Bronchial epithelial cell (primary cell): ENCODE data around the gene PUM1. TPM values are rescaled to one million over a fixed set of nuclear protein-coding genes. Genes with fewer than 3 reads are reported as not detected.

Source experiments
- DNase-seq: peaks from one replicate; pipeline ENCODE4 v3.0.0-alpha.2; 2010; ENCODE audit warnings: low read depth
- FAIRE-seq: peaks from 2 replicates; lab custom pipeline; 2011; peaks lifted over from hg19 to GRCh38; lab: Jason Lieb, UNC
- H3K27me3 ChIP-seq: 2 replicates; pipeline ENCODE4 v1.5.1; 2011; ENCODE audit warnings: low read length; ENCODE audit not compliant: control insufficient read depth, insufficient read depth
- H3K36me3 ChIP-seq: 2 replicates; pipeline ENCODE4 v1.5.1; 2011; ENCODE audit warnings: low read length; ENCODE audit not compliant: control insufficient read depth, insufficient read depth
- H3K4me3 ChIP-seq: 2 replicates; pipeline ENCODE4 v1.5.1; 2011; ENCODE audit warnings: mild to moderate bottlenecking, low read depth, low read length, control low read depth
- total RNA-seq: library from RNA; depleted of rRNA; stranded (reverse); fragments of >200 nt; gene quantifications from 2 replicates; pipeline ENCODE4 v1.2.1, GENCODE V29; 2014
- TF ChIP-seq, protein P1 (sequence below): IDR thresholded peaks from 2 replicates; pipeline ENCODE4 v1.5.1; 2011; ENCODE audit warnings: mild to moderate bottlenecking, moderate library complexity, low read length, control low read depth, inconsistent platforms; ENCODE audit not compliant: insufficient read depth, severe bottlenecking

PUM1 gene
- total RNA-seq, 1 donor from 2014 or later: 38.7 TPM

GRCh38 chr1:30927448-30927847 lies 138.1 kb downstream of the PUM1 start:
- no peaks in the 10 kb centered on the region for H3K36me3 ChIP-seq
- TF ChIP-seq, protein P1, sequence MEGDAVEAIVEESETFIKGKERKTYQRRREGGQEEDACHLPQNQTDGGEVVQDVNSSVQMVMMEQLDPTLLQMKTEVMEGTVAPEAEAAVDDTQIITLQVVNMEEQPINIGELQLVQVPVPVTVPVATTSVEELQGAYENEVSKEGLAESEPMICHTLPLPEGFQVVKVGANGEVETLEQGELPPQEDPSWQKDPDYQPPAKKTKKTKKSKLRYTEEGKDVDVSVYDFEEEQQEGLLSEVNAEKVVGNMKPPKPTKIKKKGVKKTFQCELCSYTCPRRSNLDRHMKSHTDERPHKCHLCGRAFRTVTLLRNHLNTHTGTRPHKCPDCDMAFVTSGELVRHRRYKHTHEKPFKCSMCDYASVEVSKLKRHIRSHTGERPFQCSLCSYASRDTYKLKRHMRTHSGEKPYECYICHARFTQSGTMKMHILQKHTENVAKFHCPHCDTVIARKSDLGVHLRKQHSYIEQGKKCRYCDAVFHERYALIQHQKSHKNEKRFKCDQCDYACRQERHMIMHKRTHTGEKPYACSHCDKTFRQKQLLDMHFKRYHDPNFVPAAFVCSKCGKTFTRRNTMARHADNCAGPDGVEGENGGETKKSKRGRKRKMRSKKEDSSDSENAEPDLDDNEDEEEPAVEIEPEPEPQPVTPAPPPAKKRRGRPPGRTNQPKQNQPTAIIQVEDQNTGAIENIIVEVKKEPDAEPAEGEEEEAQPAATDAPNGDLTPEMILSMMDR: no peak
- FAIRE-seq (no peak), DNase-seq (no peak)
- H3K27me3 ChIP-seq: no peaks in the 10 kb centered on the region
- H3K4me3 ChIP-seq: no peak overlapping the region

DNA sequence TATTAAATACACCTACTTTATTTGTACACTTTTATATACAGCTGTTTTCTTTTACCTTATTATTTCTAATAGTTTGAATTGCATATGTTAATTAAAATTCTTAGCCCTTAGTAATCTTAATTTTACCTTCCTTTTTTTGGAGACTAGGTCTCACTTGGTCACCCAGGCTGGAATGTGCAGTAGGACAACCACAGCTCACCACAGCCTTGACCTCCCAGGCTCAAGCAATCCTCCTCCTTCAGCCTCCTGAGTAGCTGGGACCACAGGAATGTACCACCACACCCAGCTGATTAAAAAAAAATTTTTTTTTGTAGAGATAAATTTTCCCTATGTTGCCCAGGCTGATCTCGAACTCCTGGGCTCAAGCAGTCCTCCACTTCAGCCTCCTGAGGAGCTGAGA lies 141.9 kb downstream of the PUM1 start:
- TF ChIP-seq, protein P1: no peak
- FAIRE-seq: no peak
- no peaks in the 10 kb centered on the region for H3K36me3 ChIP-seq

DNA sequence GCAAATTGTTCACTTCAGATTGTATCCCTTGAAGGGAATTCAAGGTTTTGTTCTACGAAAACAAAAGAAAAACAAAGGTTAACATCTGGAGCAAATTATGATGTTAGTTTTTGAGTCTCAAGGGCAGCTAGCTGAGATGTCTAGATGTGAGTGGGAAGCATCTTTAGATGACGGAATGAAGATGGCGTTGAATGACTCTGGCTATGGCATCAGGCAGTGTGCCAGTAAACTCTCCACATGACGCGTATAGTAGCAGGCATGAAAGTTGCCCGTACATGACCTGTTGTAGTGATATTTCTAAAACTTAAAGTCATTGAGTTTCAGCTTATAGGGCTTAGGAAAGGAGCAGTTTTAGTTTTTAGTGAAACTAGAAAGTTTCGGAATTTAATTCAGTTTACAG lies 144.7 kb downstream of the PUM1 start:
- DNase-seq: peak; percentile 71
- FAIRE-seq: no peak
- H3K4me3 ChIP-seq: no peak overlapping the region
- H3K27me3 ChIP-seq: no peaks in the 10 kb centered on the region
- no peaks in the 10 kb centered on the region for H3K36me3 ChIP-seq
- TF ChIP-seq, protein P1: no peak

More for the DNA sequence above, 141.9 kb downstream of the PUM1 start:
- Histone ChIP-seq H3K27me3 (no peaks in the 10 kb centered on the region), H3K4me3 (no peak overlapping the region)
- no peak for DNase-seq

DNA sequence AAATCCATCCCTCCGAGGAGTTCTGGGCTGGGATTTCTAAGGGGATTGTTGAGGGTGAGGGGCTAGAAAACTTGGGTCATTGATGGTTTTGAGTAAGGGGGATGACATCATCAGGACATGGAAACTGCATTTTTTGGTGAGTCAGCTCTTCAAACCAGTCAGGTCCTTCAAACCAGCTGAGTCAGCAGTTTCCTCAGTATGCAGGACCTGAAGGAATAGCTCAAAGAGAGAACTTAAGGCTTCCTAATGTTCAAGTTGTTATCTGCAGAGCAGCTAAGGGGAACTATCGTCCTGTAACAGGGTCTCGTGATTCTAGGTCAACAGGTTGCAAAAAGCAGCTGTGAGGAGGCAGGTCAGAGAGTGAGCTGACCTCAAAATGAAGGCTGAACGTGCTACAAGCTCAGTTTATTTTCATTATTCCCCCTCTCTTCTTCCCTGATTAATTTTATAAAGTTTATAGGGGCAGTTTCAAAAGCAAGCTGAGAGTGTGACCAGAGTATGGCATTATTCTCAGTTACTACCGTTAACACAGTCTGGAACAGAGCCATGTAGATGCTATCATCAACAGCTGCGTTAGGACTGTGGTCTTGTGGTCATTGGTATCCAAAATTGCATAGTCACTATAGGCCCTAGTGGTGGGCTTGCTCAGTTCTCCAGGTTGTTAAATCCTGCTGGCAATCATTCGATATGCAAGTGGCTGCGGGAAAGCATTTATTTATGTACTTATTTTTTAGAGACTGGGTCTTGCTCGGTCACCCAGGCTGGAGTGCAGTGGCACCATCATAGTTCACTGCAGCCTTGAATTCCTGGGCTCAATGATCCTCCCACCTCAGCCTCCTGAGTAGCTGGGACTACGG lies 146.3 kb downstream of the PUM1 start:
- H3K36me3 ChIP-seq: no peaks in the 10 kb centered on the region
- H3K27me3 ChIP-seq: no peaks in the 10 kb centered on the region
- TF ChIP-seq, protein P1: no peak
- DNase-seq: peak; percentile 77
- FAIRE-seq: no peak
- H3K4me3 ChIP-seq: no peak overlapping the region

DNA sequence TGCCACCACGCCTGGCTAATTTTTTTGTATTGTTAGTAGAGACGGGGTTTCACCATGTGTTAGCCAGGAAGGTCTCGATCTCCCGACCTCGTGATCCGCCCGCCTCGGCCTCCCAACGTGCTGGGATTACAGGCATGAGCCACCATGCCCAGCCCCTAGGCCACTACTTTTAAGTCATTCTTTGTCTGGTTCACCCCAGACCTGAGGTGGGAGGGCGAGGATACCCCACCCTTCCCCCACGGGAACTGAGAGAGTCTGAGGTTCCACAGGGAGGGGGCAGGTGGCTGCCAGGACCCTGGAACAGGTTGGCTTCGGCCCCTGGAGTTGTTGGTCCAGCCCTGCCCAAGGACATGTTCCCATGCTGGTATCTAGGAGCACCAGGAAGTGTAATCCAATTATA lies 149.2 kb downstream of the PUM1 start:
- TF ChIP-seq, protein P1: no peak
- FAIRE-seq: no peak

More for the DNA sequence above, 149.2 kb downstream of the PUM1 start:
- no peak for DNase-seq
- no peak overlapping the region for H3K4me3 ChIP-seq
- no peaks in the 10 kb centered on the region for H3K27me3 ChIP-seq
- H3K36me3 ChIP-seq: no peaks in the 10 kb centered on the region
